ENCODE results near the gene PDSS1. TPM values are rescaled to one million over a fixed set of nuclear protein-coding genes. Genes with fewer than 3 reads are reported as not detected.

Gene PDSS1
- total RNA-seq, 5 donors from 2014 or later (not counting 1 experiment from before 2014, with no cell fraction given): 2.1 to 6.2 (median 2.9) TPM

- ChIA-PET CTCF (interaction anchor here (0.5 to 2.3 kb wide), 7 partner anchors 9 to 464 kb away, joined by 3 to 10 read pairs (median 4); partner anchors contain the start of gene ABI1 (in 1 of the 2)), POLR2A (interaction anchor here in 1 of 2 donors (0.5 to 0.7 kb wide), 2 partner anchors 93 to 1638 kb away, joined by 3 read pairs; no protein-coding TSS in a partner anchor)
- peak overlapping the region; percentile 92 to 93 for H3K4me3 ChIP-seq (ENCODE audit: control insufficient read depth in 1 of 2, extremely low read depth in 1 of 2, low read length in 1 of 2)
- H3K9me3 ChIP-seq: no peaks in the 10 kb centered on the region
- H3K27me3 ChIP-seq (replicated peaks in 1 of 2; ENCODE audit: control insufficient read depth in 2 of 2, extremely low read depth in 1 of 2, insufficient read depth in 2 of 2, low read length in 1 of 2): no peaks in the 10 kb centered on the region
- Mint-ChIP-seq H3K36me3 (peaks cover 4% of the 10 kb centered on the region), H3K4me1 (peaks cover 26 to 33% (median 29%) of the 10 kb centered on the region in 3 donors), H3K4me3 (peak overlapping the region; percentile 92 to 96 (median 95)), H3K9me3 (no peaks in the 10 kb centered on the region), H3K27ac (peak overlapping the region; percentile 95 to 97), H3K27me3 (peaks cover 0 to 2% of the 10 kb centered on the region in 2 donors)
- H3K4me1 ChIP-seq (ENCODE audit: control insufficient read depth in 1 of 2, extremely low read depth in 1 of 2, insufficient read depth in 2 of 2, low read length in 2 of 2): peaks cover 5 to 19% of the 10 kb centered on the region in 2 experiments
- H3K27ac ChIP-seq (ENCODE audit: low read length): peak overlapping the region; percentile 72
- WGBS (ENCODE audit: insufficient coverage): 14% methylated on average over 7 of the region's 11 CpGs
- H3K36me3 ChIP-seq (ENCODE audit: control insufficient read depth in 2 of 2, extremely low read depth in 1 of 2, insufficient read depth in 1 of 2, low read length in 1 of 2): no peaks in the 10 kb centered on the region
- DNase-seq (no peak), ATAC-seq (replicated peaks in 1 of 4) (peak in 2 of 4 experiments; percentile 6 to 22)
Observed at GRCh38 chr10:26696786-26697162, 727 bp upstream of the PDSS1 start.

GRCh38 chr10:26697922-26698608 lies 564 bp downstream of the PDSS1 start:
- WGBS (ENCODE audit: insufficient coverage): 3% methylated on average over 38 of the region's 42 CpGs
- H3K4me3 Mint-ChIP-seq: peak overlapping the region; percentile 92 to 96 (median 95)
- no peaks in the 10 kb centered on the region for H3K36me3 ChIP-seq (ENCODE audit: control insufficient read depth in 2 of 2, extremely low read depth in 1 of 2, insufficient read depth in 1 of 2, low read length in 1 of 2)
- H3K9me3 Mint-ChIP-seq: no peaks in the 10 kb centered on the region
- no peak overlapping the region for H3K27ac ChIP-seq (ENCODE audit: low read length)
- peak in 2 of 35 experiments; percentile 6 to 11 for DNase-seq
- peak overlapping the region; percentile 92 to 93 for H3K4me3 ChIP-seq (ENCODE audit: control insufficient read depth in 1 of 2, extremely low read depth in 1 of 2, low read length in 1 of 2)
- no peaks in the 10 kb centered on the region for H3K9me3 ChIP-seq
- peaks cover 30 to 34% (median 33%) of the 10 kb centered on the region in 3 donors for H3K4me1 Mint-ChIP-seq
- peaks cover 7% of the 10 kb centered on the region for H3K36me3 Mint-ChIP-seq
- CTCF ChIA-PET: interaction anchor here in 1 of 2 donors (0.6 to 2.3 kb wide), 3 partner anchors 11 to 28 kb away, joined by 4 to 10 read pairs (median 4); no protein-coding TSS in a partner anchor
- peaks cover 0 to 1% of the 10 kb centered on the region in 2 donors for H3K27me3 Mint-ChIP-seq
- no peaks in the 10 kb centered on the region for H3K27me3 ChIP-seq (replicated peaks in 1 of 2; ENCODE audit: control insufficient read depth in 2 of 2, extremely low read depth in 1 of 2, insufficient read depth in 2 of 2, low read length in 1 of 2)
- POLR2A ChIA-PET: no interaction called here
- no peak for ATAC-seq (replicated peaks in 1 of 4)
- peaks cover 5 to 19% of the 10 kb centered on the region in 2 experiments for H3K4me1 ChIP-seq (ENCODE audit: control insufficient read depth in 1 of 2, extremely low read depth in 1 of 2, insufficient read depth in 2 of 2, low read length in 2 of 2)
- peak overlapping the region; percentile 79 to 83 for H3K27ac Mint-ChIP-seq

DNA sequence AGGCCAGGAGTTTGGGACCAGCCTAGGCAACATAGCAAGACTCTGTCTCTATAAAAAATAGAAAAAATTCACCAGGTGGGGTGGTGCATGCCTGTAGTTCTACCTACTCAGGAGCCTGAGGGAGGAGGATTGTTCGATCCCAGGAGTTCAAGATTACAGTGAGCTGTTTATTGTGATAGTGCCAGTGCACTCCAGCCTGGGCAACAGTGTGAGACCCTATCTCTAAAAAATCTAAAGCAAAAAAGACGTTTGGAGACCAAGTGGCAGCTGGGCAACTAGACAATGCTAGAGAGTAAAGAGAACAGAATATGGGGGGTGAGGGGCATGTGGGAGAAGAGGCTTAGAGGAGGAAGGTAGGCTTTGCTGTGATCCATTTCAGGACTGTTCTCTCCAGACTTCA lies 1.4 kb downstream of the PDSS1 start:
- Mint-ChIP-seq H3K9me3 (no peaks in the 10 kb centered on the region), H3K4me3 (peak overlapping the region; percentile 92 to 96 (median 95)), H3K27me3 (no peaks in the 10 kb centered on the region), H3K4me1 (peaks cover 30 to 34% (median 33%) of the 10 kb centered on the region in 3 donors), H3K27ac (no peak overlapping the region), H3K36me3 (peaks cover 11% of the 10 kb centered on the region)
- no peak overlapping the region for H3K27ac ChIP-seq (ENCODE audit: low read length)
- no peak for ATAC-seq (replicated peaks in 1 of 4)
- ChIA-PET POLR2A (no interaction called here), CTCF (no interaction called here)
- no CpG with 5 or more reads among the region's 2 CpGs for WGBS (ENCODE audit: insufficient coverage)
- no peaks in the 10 kb centered on the region for H3K36me3 ChIP-seq (ENCODE audit: control insufficient read depth in 2 of 2, extremely low read depth in 1 of 2, insufficient read depth in 1 of 2, low read length in 1 of 2)
- no peak for DNase-seq
- no peak overlapping the region for H3K4me3 ChIP-seq (ENCODE audit: control insufficient read depth in 1 of 2, extremely low read depth in 1 of 2, low read length in 1 of 2)
- H3K9me3 ChIP-seq: no peaks in the 10 kb centered on the region
- peaks cover 5 to 19% of the 10 kb centered on the region in 2 experiments for H3K4me1 ChIP-seq (ENCODE audit: control insufficient read depth in 1 of 2, extremely low read depth in 1 of 2, insufficient read depth in 2 of 2, low read length in 2 of 2)
- no peaks in the 10 kb centered on the region for H3K27me3 ChIP-seq (replicated peaks in 1 of 2; ENCODE audit: control insufficient read depth in 2 of 2, extremely low read depth in 1 of 2, insufficient read depth in 2 of 2, low read length in 1 of 2)

DNA sequence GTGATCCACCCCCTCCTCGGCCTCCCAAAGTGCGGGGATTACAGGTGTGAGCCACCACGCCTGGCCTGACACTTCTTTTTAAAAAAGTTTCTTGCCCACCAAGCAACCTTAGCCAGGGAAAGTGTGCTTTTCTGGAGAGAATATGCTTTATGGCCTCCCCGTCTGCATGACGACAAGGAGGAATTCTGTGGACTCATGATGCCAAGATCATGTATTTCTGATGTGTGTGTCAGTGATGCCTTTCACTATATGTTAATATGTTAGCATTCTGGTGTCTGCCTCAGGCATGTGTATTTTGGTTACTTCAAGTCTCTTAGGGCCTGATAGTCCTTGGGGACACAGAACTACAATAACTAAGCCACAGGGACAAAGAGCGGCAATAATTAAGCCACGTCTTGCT lies 2.1 kb downstream of the PDSS1 start:
- no peak overlapping the region for H3K27ac Mint-ChIP-seq
- H3K9me3 ChIP-seq: no peaks in the 10 kb centered on the region
- no peaks in the 10 kb centered on the region for H3K27me3 Mint-ChIP-seq
- no peak overlapping the region for H3K4me3 Mint-ChIP-seq
- no peaks in the 10 kb centered on the region for H3K27me3 ChIP-seq (replicated peaks in 1 of 2; ENCODE audit: control insufficient read depth in 2 of 2, extremely low read depth in 1 of 2, insufficient read depth in 2 of 2, low read length in 1 of 2)
- peaks cover 30 to 34% (median 33%) of the 10 kb centered on the region in 3 donors for H3K4me1 Mint-ChIP-seq
- ChIA-PET CTCF (no interaction called here), POLR2A (interaction anchor here in 1 of 2 donors (0.7 kb wide), 1 partner anchor 1505 kb away, joined by 3 read pairs; no protein-coding TSS in a partner anchor)
- H3K9me3 Mint-ChIP-seq: no peaks in the 10 kb centered on the region
- H3K36me3 Mint-ChIP-seq: peaks cover 11% of the 10 kb centered on the region
- no peaks in the 10 kb centered on the region for H3K36me3 ChIP-seq (ENCODE audit: control insufficient read depth in 2 of 2, extremely low read depth in 1 of 2, insufficient read depth in 1 of 2, low read length in 1 of 2)
- WGBS (ENCODE audit: insufficient coverage): 100% methylated on average over 1 of the region's 7 CpGs
- H3K4me3 ChIP-seq (ENCODE audit: control insufficient read depth in 1 of 2, extremely low read depth in 1 of 2, low read length in 1 of 2): no peak overlapping the region
- H3K4me1 ChIP-seq (ENCODE audit: control insufficient read depth in 1 of 2, extremely low read depth in 1 of 2, insufficient read depth in 2 of 2, low read length in 2 of 2): peaks cover 5 to 19% of the 10 kb centered on the region in 2 experiments
- ATAC-seq (replicated peaks in 1 of 4) (no peak), DNase-seq (no peak)
- H3K27ac ChIP-seq (ENCODE audit: low read length): no peak overlapping the region

GRCh38 chr10:26700884-26701630 lies 3.6 kb downstream of the PDSS1 start:
- CTCF ChIA-PET: no interaction called here
- Mint-ChIP-seq H3K4me1 (peaks cover 33 to 37% (median 33%) of the 10 kb centered on the region in 3 donors), H3K4me3 (no peak overlapping the region), H3K27ac (no peak overlapping the region), H3K36me3 (peaks cover 16% of the 10 kb centered on the region), H3K9me3 (no peaks in the 10 kb centered on the region), H3K27me3 (no peaks in the 10 kb centered on the region)
- POLR2A ChIA-PET: no interaction called here
- H3K27me3 ChIP-seq (replicated peaks in 1 of 2; ENCODE audit: control insufficient read depth in 2 of 2, extremely low read depth in 1 of 2, insufficient read depth in 2 of 2, low read length in 1 of 2): no peaks in the 10 kb centered on the region
- H3K27ac ChIP-seq (ENCODE audit: low read length): no peak overlapping the region
- no peak for DNase-seq
- H3K9me3 ChIP-seq: no peaks in the 10 kb centered on the region
- H3K4me3 ChIP-seq (ENCODE audit: control insufficient read depth in 1 of 2, extremely low read depth in 1 of 2, low read length in 1 of 2): no peak overlapping the region
- H3K36me3 ChIP-seq (ENCODE audit: control insufficient read depth in 2 of 2, extremely low read depth in 1 of 2, insufficient read depth in 1 of 2, low read length in 1 of 2): peaks cover 0 to 4% of the 10 kb centered on the region in 2 donors
- peaks cover 5 to 21% of the 10 kb centered on the region in 2 experiments for H3K4me1 ChIP-seq (ENCODE audit: control insufficient read depth in 1 of 2, extremely low read depth in 1 of 2, insufficient read depth in 2 of 2, low read length in 2 of 2)
- WGBS (ENCODE audit: insufficient coverage): 70% methylated on average over 3 of the region's 4 CpGs
- no peak for ATAC-seq (replicated peaks in 1 of 4)

DNA sequence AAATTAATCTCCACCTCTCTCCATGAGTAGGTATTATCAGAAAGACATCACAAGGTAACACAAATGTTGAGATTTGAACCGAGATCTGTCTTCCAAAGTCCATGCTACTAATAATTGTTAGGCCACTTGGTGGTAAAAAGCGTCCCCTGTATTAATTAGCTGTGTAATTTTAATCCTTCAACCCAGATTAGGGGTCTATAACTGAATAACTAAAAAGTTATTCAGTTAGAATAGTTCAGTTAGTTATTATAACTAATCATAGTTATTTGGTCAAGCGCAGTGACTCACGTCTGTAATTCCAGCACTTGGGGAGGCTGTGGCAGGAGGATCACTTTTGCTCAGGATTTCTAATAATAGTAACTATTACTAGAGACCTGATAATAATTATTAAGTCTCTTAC lies 5.6 kb downstream of the PDSS1 start:
- DNase-seq: no peak
- CTCF ChIA-PET: no interaction called here
- no peak for ATAC-seq (replicated peaks in 1 of 4)

More for the DNA sequence above, 5.6 kb downstream of the PDSS1 start:
- Histone ChIP-seq H3K4me3 (ENCODE audit: control insufficient read depth in 1 of 2, extremely low read depth in 1 of 2, low read length in 1 of 2) (no peak overlapping the region), H3K27me3 (replicated peaks in 1 of 2; ENCODE audit: control insufficient read depth in 2 of 2, extremely low read depth in 1 of 2, insufficient read depth in 2 of 2, low read length in 1 of 2) (no peaks in the 10 kb centered on the region), H3K9me3 (no peaks in the 10 kb centered on the region), H3K4me1 (ENCODE audit: control insufficient read depth in 1 of 2, extremely low read depth in 1 of 2, insufficient read depth in 2 of 2, low read length in 2 of 2) (peaks cover 2 to 12% of the 10 kb centered on the region in 2 experiments), H3K27ac (ENCODE audit: low read length) (no peak overlapping the region), H3K36me3 (ENCODE audit: control insufficient read depth in 2 of 2, extremely low read depth in 1 of 2, insufficient read depth in 1 of 2, low read length in 1 of 2) (peaks cover 4 to 20% of the 10 kb centered on the region in 2 donors)
- H3K27ac Mint-ChIP-seq: no peak overlapping the region
- H3K4me1 Mint-ChIP-seq: peaks cover 22 to 40% (median 25%) of the 10 kb centered on the region in 3 donors
- POLR2A ChIA-PET: no interaction called here
- H3K27me3 Mint-ChIP-seq: no peaks in the 10 kb centered on the region
- peaks cover 36% of the 10 kb centered on the region for H3K36me3 Mint-ChIP-seq
- no peak overlapping the region for H3K4me3 Mint-ChIP-seq
- H3K9me3 Mint-ChIP-seq: no peaks in the 10 kb centered on the region
- no CpG with 5 or more reads among the region's 4 CpGs for WGBS (ENCODE audit: insufficient coverage)
